ENCODE measurements around the gene KAT6B.
"Not testable (repeated sequence)": the region's sequence is repeated elsewhere in the genome, so short reads cannot be mapped to it uniquely, and the experiment has no call there.

The KAT6B gene

DNA sequence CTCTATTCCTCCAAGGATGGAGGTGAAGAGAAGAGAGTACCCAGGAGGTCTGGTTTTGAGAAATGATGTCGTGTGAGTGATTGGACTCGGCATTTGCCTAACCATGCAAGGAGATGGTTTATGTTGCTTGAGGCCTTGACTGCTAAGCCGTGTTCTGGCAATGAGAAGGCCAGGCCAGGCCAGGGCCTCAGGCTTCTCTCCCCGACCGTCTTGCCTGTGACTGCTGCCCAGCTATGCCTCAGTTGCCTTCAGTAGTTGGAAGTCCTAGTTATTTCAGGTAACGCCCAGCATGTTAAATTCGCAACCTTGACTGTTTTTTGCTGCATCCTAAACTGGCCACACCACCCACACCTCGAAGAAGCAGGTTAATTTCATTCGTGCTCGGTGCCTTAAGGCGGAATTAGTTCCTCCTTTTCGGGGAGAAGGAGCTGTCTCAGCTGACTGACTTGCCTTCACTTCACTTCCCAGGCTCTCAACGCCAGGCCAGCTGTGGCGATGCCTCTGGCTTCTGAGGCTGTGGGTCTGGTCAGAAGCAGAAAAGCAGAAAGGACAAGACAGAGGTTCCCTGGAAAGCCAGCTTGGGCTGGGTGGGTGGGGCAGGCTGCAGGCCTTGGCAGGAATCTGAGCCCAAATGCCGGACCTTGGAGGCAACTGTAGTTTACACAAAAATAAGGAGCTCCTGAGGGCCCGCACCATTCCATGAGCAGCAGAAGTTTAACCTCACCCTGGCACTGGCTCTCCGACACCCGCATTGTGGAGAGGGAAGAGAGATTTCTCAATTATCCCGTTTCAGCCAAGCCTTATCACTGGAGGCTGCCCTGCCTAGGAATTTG, 223.1 kb downstream of the KAT6B start:
- no peak for DNase-seq

DNA sequence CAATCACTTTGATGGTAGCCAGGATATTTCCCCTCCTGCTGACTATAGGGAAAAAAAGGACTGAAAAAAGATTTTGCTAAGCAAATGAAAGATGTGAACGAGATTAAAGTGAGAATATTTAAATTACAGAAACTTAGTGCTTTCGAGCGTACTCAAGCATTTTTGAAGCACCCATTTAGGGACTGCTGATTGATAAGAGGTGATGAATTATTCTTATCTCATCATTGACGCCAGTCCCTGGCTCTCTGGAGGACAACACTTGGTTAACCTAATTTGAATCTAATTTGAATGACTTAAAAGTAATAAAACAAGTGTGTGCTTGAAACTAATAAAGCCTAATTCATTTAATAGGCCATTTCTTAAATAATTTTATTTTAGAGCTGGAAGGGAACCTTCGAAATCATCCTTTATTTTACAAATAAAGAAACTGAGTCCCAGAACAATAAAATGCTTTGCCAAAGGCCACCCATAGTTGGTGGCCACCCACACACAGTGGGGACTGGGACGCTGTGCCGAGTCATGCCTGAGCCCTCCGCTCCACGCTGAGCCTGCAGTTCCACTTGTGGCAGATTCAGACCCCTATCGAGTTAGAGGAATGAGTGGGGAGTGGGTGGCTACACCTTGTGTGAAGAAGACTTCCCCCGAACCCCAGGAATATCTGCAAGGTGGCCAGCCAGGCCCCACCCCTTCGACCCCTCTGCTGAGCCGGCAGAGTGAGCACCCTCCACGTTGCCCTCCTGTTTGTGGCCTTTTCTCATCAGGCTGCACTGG, 223.9 kb downstream of the KAT6B start:
- DNase-seq = no peak

DNA sequence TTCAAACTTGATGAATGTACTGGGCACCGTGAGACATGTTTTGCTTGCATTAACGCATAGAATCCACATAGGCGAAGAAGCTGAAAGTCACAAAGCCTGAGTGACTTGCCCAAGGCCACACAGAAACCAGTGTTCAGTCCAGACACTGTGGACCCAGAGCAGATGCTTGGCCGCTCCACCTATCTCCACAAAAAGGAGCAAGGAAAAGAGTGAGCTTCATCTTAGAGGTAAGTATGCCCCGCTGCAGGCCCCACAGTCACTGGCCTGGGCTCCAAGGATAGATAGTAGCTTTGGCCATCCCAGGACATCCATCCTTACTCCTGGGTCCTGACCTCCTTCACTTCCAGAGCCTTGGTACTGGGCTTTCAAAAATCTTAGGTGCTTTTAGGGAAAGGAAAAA, 224.9 kb downstream of the KAT6B start:
- DNase-seq = no peak

GRCh38 chr10:75055896-75056406, 229.6 kb downstream of the KAT6B start:
- DNase-seq = not testable (repeated sequence)

- DNase-seq = no peak
Measured at GRCh38 chr10:75057680-75058079, 231.3 kb downstream of the KAT6B start.

GRCh38 chr10:75058161-75058560, 231.8 kb downstream of the KAT6B start:
- no peak for DNase-seq

DNA sequence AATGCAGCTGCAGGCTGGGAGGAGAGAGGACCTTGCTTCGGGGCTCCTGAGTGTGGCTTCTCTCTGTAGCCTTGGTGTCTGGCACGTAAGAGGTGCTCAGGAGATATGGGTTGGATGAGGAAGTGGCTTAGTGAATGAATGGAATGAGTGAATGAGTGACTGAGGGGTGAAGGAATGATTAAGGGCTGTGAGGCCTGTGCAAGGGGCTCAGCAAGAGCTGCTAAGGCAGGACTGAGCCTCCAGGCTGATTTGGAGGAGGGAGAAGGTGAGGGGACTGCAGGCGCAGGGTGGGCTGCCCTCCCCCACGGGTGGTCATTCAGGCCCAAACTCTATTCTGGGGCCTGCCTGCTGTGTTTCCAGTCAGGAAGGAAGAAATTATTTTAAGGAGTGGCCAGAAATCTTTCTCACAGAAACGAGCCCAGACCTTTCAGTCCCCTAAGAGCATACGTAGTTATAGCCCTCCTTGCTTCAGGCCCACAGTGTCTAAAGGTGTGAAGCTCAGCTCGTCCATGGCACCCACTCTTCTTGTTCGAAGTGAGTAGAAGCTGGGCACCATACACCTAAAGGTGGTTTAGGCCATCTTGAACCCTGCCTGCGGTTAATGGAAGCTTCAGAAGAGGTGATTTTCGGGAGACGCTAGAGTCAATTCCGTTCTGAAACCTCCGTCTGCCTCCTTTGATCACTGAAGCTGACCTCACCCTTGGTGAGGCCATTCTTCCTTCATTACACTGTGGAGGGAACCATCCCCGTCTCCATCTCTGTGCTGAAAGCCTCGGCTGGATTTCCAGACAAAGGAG, 235.5 kb downstream of the KAT6B start:
- no peak for DNase-seq

DNA sequence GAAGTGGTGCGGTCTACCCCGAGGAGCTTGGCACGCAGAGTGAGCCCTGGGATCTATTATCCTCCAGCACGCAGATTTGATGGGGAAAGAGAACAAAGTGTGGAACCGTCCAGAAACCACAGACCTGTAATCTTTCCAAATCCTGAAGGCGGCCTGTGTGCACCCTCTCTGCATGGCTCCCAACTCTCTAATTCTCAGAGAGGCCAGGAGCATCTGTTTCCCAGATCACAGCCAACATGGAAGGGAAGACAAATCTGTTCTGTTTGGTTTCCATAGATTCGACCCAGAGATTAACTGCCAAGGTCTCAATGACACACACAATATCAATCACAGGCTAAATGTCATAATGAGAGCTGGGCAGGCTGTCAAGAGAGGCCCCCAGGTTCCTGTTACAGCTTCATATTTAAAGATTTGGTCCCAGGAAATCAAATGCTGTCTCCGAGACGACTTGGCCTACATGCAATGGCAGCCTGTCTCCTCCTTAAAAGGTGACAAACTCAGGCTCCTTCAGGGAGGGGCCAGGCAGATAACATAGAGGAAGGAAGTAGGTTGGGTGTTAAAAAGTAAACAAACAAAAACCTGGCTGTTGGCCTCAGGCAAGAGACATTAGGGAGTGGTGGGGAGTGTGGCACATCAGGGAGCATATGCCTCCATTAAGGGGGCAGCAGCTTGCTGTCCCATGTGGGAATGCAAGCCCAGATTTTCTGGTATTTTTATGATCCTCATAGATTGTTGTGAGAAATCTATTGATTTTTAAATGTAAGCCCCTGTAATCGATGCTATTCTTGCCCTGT, 236.3 kb downstream of the KAT6B start:
- DNase-seq = no peak

GRCh38 chr10:75063461-75064230, 237.2 kb downstream of the KAT6B start:
- no peak for DNase-seq

- no peak for DNase-seq
Measured at GRCh38 chr10:75065076-75065475, 238.7 kb downstream of the KAT6B start.

- DNase-seq = no peak
Measured at GRCh38 chr10:75066271-75066670, 239.9 kb downstream of the KAT6B start.

- DNase-seq = no peak
Measured at GRCh38 chr10:75067272-75067671, 240.9 kb downstream of the KAT6B start.

DNA sequence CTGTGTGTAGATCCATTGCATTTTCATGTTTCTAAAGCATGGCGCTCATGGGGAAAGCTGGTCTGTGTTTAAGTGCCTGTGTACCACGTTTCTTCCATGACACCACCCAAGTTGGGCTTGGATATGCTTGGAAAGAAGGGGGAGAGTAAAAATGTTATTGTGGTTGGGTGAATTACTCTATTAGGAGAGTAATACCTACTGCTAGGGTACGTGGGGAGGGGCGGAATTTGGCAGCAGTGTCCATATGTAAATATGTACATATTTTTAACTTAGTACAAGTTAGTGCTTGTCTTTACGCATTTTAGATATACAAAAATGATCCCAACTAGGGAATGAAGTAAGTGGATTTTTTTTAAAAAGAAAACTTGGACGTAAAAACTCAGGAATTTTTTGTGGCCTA, 242.1 kb downstream of the KAT6B start:
- no peak for DNase-seq

DNA sequence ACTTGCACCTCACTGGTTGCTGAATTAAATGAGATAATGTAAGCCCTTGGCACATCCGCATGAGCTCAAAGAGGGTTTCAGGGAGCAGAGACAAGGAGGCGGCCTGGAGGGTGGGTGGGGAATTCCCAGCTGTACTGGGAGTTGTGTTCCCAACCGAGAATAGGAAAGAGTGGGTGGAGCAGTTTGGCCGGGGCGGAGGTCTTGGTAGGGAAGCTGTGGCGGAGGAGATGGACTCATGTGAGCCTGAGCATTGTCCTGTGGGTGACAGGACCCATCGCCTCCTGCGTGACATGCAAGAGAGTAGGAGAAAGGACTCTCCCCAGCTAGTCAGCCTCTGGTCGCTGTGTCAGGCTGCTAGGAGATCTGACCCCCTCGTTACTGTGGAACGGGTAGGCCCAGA, 244.1 kb downstream of the KAT6B start:
- DNase-seq = no peak

- peak; percentile 24 for DNase-seq
Measured at GRCh38 chr10:75070961-75071428, 244.6 kb downstream of the KAT6B start.

GRCh38 chr10:75071756-75072155, 245.4 kb downstream of the KAT6B start:
- DNase-seq = no peak

- no peak for DNase-seq
Measured at GRCh38 chr10:75072727-75073126, 246.3 kb downstream of the KAT6B start.

DNA sequence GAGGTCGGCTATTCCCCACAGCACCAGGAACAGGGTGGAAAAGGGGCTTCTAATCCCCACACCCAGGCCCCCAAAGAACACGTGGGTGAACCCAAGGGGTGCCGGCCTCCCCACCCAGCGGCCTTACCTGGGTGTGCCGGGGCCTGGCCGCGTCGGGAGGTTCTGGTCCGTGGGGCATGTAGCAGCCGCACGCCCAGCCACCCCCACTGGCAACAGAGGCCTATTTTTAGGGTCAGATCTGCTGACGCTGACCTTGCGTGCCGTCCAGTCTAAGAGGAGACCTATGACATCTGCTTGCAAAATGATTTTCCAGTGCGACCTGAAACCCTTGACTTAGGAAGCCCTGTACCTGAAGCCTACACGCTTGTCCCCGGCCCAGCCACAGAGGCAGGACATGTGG, 247.0 kb downstream of the KAT6B start:
- DNase-seq = no peak

DNA sequence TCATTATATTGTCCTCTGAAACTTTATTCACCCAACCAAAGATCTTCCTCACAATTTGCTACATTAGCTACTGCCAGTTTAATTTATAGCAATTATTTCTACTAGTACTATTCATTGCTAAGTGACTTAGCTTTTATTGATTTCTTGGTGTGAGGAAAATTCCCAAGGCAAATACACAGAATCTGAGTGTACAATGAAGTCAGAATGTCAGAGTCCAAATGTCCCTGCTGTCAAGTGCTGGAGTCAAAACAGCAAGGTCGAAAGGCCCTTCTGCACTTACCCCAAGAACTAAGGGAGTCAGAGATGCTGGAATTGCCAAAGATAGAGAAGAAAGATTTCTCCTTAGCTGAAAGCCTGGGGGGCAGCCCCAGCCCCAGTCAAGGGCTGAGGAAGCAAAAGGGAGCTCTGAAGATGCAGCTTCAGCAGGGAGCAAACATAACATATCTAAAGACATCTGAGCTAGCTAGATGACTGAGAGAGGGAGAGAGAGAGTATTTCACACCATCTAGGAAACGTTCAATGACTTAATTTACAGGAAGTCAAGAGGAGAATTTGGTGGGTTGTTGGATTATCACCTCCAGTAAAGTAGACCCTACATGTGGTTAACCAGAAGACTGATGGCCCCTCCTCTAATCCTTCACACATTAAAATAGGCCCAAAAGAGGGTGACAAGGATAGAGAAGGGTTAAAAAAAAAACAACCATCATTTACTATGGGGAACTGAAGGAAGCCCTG, 248.5 kb downstream of the KAT6B start:
- no peak for DNase-seq

DNA sequence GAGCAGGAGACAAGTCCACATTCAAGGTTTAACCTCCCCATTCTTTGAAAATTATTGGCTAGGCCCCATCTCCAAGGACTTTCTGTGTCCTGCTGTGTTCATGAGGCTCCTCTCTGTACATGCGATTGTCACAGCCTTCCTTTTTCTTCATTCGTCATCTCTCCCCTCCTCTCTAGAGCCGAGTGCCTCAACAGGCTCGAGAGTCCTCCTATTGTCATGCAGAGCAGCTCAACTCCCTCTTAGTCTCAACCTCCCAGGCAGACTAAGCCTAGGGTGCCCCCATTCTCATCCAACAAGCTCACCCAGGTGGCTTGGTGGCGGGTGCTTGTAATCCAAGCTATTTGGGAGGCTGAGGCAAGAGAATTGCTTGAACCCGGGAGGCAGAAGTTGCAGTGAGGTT, 249.9 kb downstream of the KAT6B start:
- no peak for DNase-seq
